ENCODE data around the gene SLC26A8.

GRCh38 chr6:35924146-35924545 lies 100.3 kb downstream of the SLC26A8 start:
- TF ChIP-seq POLR2A (IDR thresholded peaks at IDR 0.05; ENCODE audit: low read depth) (no peak), CTCF (IDR thresholded peaks at IDR 0.05) (no peak), POLR2AphosphoS5 (IDR thresholded peaks at IDR 0.05) (no peak), EP300 (IDR thresholded peaks at IDR 0.05) (no peak)

Measured in esophagus muscularis mucosa (tissue), 4 donors.